ENCODE data around the gene SLC9A7.

Gene SLC9A7

DNA sequence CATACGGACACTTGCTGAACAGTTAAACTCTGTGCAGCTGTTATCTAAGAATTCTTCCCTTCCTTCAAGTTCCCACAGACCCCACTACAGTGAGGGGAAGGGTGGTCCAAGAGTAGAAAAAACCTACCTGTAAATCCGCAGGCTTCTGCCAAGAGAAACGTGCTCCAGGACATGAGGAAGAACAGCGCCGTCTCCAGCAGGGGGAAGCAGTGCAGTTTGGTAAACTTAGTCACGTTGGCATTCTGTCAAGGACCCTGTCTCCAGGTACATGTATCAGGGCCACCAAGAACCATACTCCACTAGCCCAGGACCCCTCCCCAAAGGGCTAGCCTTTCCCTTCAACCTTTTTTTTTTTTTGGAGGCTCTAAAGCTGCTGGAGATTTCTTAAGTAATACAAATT is 105.4 kb downstream of the SLC9A7 start:
- H3K4me3 ChIP-seq (ENCODE audit: low read depth, low read length): no peak overlapping the region
- TF ChIP-seq, protein P1, sequence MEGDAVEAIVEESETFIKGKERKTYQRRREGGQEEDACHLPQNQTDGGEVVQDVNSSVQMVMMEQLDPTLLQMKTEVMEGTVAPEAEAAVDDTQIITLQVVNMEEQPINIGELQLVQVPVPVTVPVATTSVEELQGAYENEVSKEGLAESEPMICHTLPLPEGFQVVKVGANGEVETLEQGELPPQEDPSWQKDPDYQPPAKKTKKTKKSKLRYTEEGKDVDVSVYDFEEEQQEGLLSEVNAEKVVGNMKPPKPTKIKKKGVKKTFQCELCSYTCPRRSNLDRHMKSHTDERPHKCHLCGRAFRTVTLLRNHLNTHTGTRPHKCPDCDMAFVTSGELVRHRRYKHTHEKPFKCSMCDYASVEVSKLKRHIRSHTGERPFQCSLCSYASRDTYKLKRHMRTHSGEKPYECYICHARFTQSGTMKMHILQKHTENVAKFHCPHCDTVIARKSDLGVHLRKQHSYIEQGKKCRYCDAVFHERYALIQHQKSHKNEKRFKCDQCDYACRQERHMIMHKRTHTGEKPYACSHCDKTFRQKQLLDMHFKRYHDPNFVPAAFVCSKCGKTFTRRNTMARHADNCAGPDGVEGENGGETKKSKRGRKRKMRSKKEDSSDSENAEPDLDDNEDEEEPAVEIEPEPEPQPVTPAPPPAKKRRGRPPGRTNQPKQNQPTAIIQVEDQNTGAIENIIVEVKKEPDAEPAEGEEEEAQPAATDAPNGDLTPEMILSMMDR (IDR thresholded peaks at IDR 0.05; ENCODE audit: borderline replicate concordance, insufficient read depth, low read depth, low read length): peak; percentile 49; the same call in 1 of the 2 replicates

DNA sequence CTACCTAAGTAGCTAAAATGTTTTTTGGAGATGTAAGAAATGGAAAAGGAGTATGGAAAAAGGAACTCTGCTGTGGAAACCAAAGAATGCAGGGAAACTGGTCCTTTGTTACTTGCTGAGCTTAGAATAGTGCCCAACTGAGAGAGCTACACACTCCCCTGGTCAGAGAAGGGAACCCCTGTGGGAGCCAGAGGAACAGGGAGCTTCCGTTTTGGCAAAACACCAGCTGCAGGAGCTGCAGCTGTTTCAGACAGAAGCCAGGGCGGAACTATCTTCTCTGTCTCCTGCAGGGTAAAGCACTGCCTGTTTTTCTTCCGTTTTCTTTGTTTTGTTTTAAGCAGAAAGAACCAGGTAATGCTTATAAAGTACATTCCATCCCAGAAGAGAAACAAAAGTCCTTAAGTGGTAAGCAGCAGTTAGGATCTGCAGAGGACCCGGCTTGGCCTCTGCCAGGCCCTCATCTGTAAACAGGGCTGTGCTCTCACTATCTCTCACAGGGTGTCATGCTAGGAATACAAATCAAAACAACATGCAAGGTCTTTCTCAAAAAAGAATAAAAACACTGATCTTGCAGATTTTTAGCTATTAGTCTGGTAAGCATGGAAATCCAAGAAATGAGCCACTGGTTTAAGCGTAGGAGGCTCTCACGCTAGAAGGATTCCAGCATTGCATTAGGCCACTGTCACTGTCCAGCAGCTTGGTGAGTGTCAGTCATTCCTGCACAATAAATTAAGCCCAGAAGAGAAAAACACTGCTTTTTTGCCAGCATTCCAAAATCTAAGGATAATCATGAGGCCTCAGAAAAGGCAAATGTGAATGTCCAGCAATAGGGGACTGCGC is 109.3 kb downstream of the SLC9A7 start:
- TF ChIP-seq, protein P1 (IDR thresholded peaks at IDR 0.05; ENCODE audit: borderline replicate concordance, insufficient read depth, low read depth, low read length): no peak
- no peak overlapping the region for H3K4me3 ChIP-seq (ENCODE audit: low read depth, low read length)

DNA sequence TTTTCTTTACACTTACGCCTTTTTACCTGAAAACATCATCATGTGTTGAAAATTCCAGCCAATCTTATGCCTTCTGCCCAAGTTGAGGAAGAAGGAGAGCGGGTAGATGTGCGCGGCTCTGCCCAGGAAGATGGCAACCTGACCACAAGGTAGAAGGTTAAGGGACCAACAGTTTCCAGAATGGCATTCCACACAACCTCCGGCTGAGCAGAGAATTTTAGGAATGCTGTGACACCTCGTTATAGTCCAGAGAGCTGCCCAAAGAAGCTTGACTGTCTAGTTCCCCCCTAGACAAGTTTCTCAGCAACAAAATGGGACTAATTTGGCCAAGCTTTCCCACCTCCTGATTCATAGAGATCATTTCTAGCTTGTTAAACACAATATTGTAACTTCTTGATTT is 110.3 kb downstream of the SLC9A7 start:
- H3K4me3 ChIP-seq (ENCODE audit: low read depth, low read length): no peak overlapping the region
- TF ChIP-seq, protein P1 (IDR thresholded peaks at IDR 0.05; ENCODE audit: borderline replicate concordance, insufficient read depth, low read depth, low read length): no peak

DNA sequence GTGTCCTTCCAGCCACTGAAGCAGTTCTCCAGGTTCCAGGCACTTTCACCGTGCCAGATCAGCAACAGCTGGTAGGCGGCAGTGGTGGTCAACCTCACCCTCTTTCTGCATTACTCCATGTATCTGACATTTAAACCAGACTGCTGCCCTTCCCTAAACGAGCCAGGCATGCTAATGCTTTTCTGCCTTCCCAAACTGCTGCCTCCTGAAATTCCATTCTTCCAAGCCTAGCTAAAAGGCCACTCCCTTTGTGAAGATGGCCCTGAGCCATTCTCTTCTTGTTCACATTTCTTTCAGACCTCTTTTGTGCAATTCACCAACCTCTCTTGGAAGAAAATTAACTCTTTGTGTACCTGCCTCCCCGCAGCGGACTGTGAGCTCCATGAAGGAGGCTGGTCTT is 111.7 kb downstream of the SLC9A7 start:
- TF ChIP-seq, protein P1 (IDR thresholded peaks at IDR 0.05; ENCODE audit: borderline replicate concordance, insufficient read depth, low read depth, low read length): no peak
- no peak overlapping the region for H3K4me3 ChIP-seq (ENCODE audit: low read depth, low read length)

DNA sequence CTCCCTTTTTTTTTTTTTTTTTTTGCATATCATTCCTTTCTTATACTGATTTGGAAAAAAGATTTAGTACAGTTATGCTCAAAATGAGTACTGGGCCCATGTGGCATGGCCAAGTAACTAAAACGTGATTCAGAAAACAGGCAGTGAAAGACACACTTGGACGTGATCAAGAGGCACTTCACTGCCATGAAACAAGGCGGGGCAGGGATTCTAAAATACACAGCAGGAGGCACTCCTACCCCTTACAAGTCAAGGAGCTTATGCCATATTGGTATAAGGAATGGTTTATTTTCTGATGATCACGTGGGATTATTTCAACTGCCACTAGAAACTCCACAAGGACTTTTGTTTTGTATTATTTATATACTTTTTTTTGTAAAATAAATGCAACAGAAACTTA is 113.3 kb downstream of the SLC9A7 start:
- no peak overlapping the region for H3K4me3 ChIP-seq (ENCODE audit: low read depth, low read length)

DNA sequence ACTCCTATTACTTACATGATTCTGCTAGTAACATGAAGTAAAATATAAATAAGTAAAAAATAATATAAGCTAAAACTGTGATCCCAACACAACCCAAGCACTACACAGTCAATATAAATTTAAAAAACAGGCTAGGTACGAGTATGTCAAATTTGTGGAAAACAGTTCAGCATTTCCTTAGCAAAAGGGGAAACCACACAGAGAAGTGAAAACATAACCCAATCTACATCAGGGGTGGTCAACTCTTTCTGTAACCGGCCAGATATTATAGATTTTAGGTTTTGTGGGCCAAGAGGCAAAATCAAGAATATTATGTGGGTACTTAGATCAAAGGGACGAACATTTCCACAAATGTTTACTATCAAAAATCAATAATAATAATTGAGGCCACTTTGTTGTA is 115.3 kb downstream of the SLC9A7 start:
- TF ChIP-seq, protein P1 (IDR thresholded peaks at IDR 0.05; ENCODE audit: borderline replicate concordance, insufficient read depth, low read depth, low read length): no peak

More for the DNA sequence above, 113.3 kb downstream of the SLC9A7 start:
- TF ChIP-seq, protein P1 (IDR thresholded peaks at IDR 0.05; ENCODE audit: borderline replicate concordance, insufficient read depth, low read depth, low read length): no peak

DNA sequence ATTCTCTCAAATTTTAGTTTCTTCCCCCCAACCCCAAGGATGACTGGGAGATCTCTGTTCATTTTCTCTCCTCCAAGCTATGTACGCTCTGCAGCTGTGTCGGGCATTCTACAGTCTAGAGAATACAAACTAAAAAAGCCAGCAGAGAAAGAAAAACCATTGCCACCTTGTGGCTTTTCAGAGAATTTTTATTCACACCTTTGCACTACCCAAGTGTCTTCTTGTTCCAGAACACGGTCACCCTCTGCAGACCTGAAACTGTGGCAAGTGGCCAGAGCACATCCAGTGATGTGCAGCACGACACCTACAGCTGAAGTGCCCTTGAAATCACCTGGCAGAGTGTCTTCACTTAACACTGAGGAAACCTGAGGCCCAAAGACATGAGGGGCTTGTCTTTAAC is 116.8 kb downstream of the SLC9A7 start:
- TF ChIP-seq, protein P1 (IDR thresholded peaks at IDR 0.05; ENCODE audit: borderline replicate concordance, insufficient read depth, low read depth, low read length): peak; percentile 36; the same call in 1 of the 2 replicates

More for the DNA sequence above, 115.3 kb downstream of the SLC9A7 start:
- H3K4me3 ChIP-seq (ENCODE audit: low read depth, low read length): no peak overlapping the region

More for the DNA sequence above, 116.8 kb downstream of the SLC9A7 start:
- no peak overlapping the region for H3K4me3 ChIP-seq (ENCODE audit: low read depth, low read length)

Data from GM12875 (cell line).